Measurements from ENCODE around the gene LRRC4C.
"Not testable (repeated sequence)": the region's sequence is repeated elsewhere in the genome, so short reads cannot be mapped to it uniquely, and the experiment has no call there.

LRRC4C gene

GRCh38 chr11:40867991-40868632 is 591.3 kb downstream of the LRRC4C start:
- no peak for DNase-seq (ENCODE audit: low spot score)

- not testable (repeated sequence) for DNase-seq (ENCODE audit: low spot score)
These were observed 601.7 kb downstream of the LRRC4C start for GRCh38 chr11:40857754-40858153.

GRCh38 chr11:40842750-40843339 is 616.6 kb downstream of the LRRC4C start:
- no peak for DNase-seq (ENCODE audit: low spot score)

- no peak for DNase-seq (ENCODE audit: low spot score)
These were observed 618.2 kb downstream of the LRRC4C start for GRCh38 chr11:40841231-40841630.

- DNase-seq (ENCODE audit: low spot score) = no peak
These were observed 621.2 kb downstream of the LRRC4C start for GRCh38 chr11:40838181-40838683.

- DNase-seq (ENCODE audit: low spot score) = no peak
These were observed 632.3 kb downstream of the LRRC4C start for GRCh38 chr11:40827116-40827515.

- no peak for DNase-seq (ENCODE audit: low spot score)
These were observed 632.9 kb downstream of the LRRC4C start for GRCh38 chr11:40826601-40827000.

GRCh38 chr11:40825201-40825834 is 634.1 kb downstream of the LRRC4C start:
- no peak for DNase-seq (ENCODE audit: low spot score)

- DNase-seq (ENCODE audit: low spot score) = no peak
These were observed 640.2 kb downstream of the LRRC4C start for GRCh38 chr11:40819230-40819629.

GRCh38 chr11:40816976-40817375 is 642.5 kb downstream of the LRRC4C start:
- no peak for DNase-seq (ENCODE audit: low spot score)

GRCh38 chr11:40797981-40798380 is 661.5 kb downstream of the LRRC4C start:
- no peak for DNase-seq (ENCODE audit: low spot score)

GRCh38 chr11:40787224-40787623 is 672.2 kb downstream of the LRRC4C start:
- no peak for DNase-seq (ENCODE audit: low spot score)

GRCh38 chr11:40763046-40763445 is 696.4 kb downstream of the LRRC4C start:
- no peak for DNase-seq (ENCODE audit: low spot score)

GRCh38 chr11:40759341-40759740 is 700.1 kb downstream of the LRRC4C start:
- DNase-seq (ENCODE audit: low spot score) = no peak

GRCh38 chr11:40754297-40754696 is 705.2 kb downstream of the LRRC4C start:
- no peak for DNase-seq (ENCODE audit: low spot score)

- DNase-seq (ENCODE audit: low spot score) = no peak
These were observed 713.2 kb downstream of the LRRC4C start for GRCh38 chr11:40746282-40746681.

GRCh38 chr11:40732132-40732531 is 727.3 kb downstream of the LRRC4C start:
- DNase-seq (ENCODE audit: low spot score) = no peak

GRCh38 chr11:40722179-40722795 is 737.2 kb downstream of the LRRC4C start:
- no peak for DNase-seq (ENCODE audit: low spot score)

GRCh38 chr11:40716344-40717130 is 742.9 kb downstream of the LRRC4C start:
- no peak for DNase-seq (ENCODE audit: low spot score)

GRCh38 chr11:40713083-40713482 is 746.4 kb downstream of the LRRC4C start:
- DNase-seq (ENCODE audit: low spot score) = no peak

- DNase-seq (ENCODE audit: low spot score) = no peak
These were observed 758.4 kb downstream of the LRRC4C start for GRCh38 chr11:40701027-40701426.

GRCh38 chr11:40689823-40690222 is 769.6 kb downstream of the LRRC4C start:
- DNase-seq (ENCODE audit: low spot score) = no peak
